Keratinocyte (primary cell): ENCODE data around the gene ESRRB. TPM values are rescaled to one million over a fixed set of nuclear protein-coding genes. Genes with fewer than 3 reads are reported as not detected.

Experiments used
- DNase-seq: peaks from one replicate; pipeline ENCODE4 v3.0.0-alpha.2; 2011; ENCODE audit warnings: low read depth, missing footprints, low spot score
- FAIRE-seq: peaks from 2 replicates; lab custom pipeline; 2011; peaks lifted over from hg19 to GRCh38; lab: Jason Lieb, UNC
- H2AFZ ChIP-seq: 2 replicates; pipeline ENCODE4 v1.6.0; 2012; ENCODE audit warnings: low read length, control low read depth, inconsistent platforms; ENCODE audit not compliant: control insufficient read depth
- H3K27ac ChIP-seq: 2 replicates; pipeline ENCODE4 v1.5.1; 2011; ENCODE audit warnings: low read length; ENCODE audit not compliant: control insufficient read depth, insufficient read depth
- H3K27me3 ChIP-seq: 3 replicates; pipeline ENCODE4 v1.6.0; 2011; ENCODE audit warnings: low read length; ENCODE audit not compliant: control insufficient read depth, insufficient read depth; ENCODE audit errors: extremely low read depth
- H3K36me3 ChIP-seq, 2 experiments: 2 replicates in 1 of 2; 3 replicates in 1 of 2; pipeline ENCODE4 v1.5.1; 2011; ENCODE audit warnings: low read length in 2 of 2, mild to moderate bottlenecking in 1 of 2; ENCODE audit not compliant: control insufficient read depth in 2 of 2, insufficient read depth in 2 of 2; ENCODE audit errors: extremely low read depth in 1 of 2
- H3K4me1 ChIP-seq: 3 replicates; pipeline ENCODE4 v1.5.1; 2011; ENCODE audit warnings: low read length; ENCODE audit not compliant: control insufficient read depth, insufficient read depth; ENCODE audit errors: extremely low read depth
- H3K4me2 ChIP-seq: 3 replicates; pipeline ENCODE4 v1.6.0; 2011; ENCODE audit warnings: low read depth, low read length; ENCODE audit not compliant: control insufficient read depth, insufficient read depth; ENCODE audit errors: extremely low read depth
- H3K4me3 ChIP-seq, 3 experiments: fragments of 200-600 bp in 1 of 3; sonication (generic) in 1 of 3; 2 replicates in 2 of 3; 3 replicates in 1 of 3; pipeline ENCODE4 v1.5.1; 2011 to 2016; ENCODE audit warnings: low read length in 3 of 3, mild to moderate bottlenecking in 3 of 3, control low read depth in 2 of 3, inconsistent platforms in 1 of 3, low read depth in 1 of 3, mixed read lengths in 1 of 3, mixed run types in 1 of 3, moderate library complexity in 1 of 3; ENCODE audit not compliant: control insufficient read depth in 2 of 3, insufficient read depth in 2 of 3; ENCODE audit errors: extremely low read depth in 1 of 3
- H3K79me2 ChIP-seq: 2 replicates; pipeline ENCODE4 v1.6.0; 2012; ENCODE audit warnings: low read length; ENCODE audit not compliant: control insufficient read depth, insufficient read depth
- H3K9ac ChIP-seq: 3 replicates; pipeline ENCODE4 v1.6.0; 2011; ENCODE audit warnings: low read length; ENCODE audit not compliant: control insufficient read depth, insufficient read depth; ENCODE audit errors: extremely low read depth
- H3K9me1 ChIP-seq: 3 replicates; pipeline ENCODE4 v1.6.0; 2011; ENCODE audit warnings: low read length; ENCODE audit not compliant: control insufficient read depth, insufficient read depth; ENCODE audit errors: extremely low read depth
- H3K9me3 ChIP-seq: 2 replicates; pipeline ENCODE4 v1.5.1; 2012; ENCODE audit warnings: low read depth, low read length; ENCODE audit not compliant: control insufficient read depth
- H4K20me1 ChIP-seq: 3 replicates; pipeline ENCODE4 v1.6.0; 2011; ENCODE audit warnings: low read length; ENCODE audit not compliant: control insufficient read depth, insufficient read depth; ENCODE audit errors: extremely low read depth
- EZH2 ChIP-seq: IDR thresholded peaks from one replicate; pipeline ENCODE4 v1.6.1; 2012; ENCODE audit warnings: inconsistent platforms, mild to moderate bottlenecking, low read length, moderate library complexity
- dilution Hi-C: fragments of 300-500 bp; cut with MboI; formaldehyde crosslinking; loops from one replicate; pipeline ENCODE4 v1.7.0; 2020; ENCODE audit warnings: low sequenced_read_pairs; ENCODE audit not compliant: extremely low pct_ligation_motif_present
- polyA plus RNA-seq, 5 experiments: library from polyadenylated mRNA; depleted of rRNA in 3 of 5; stranded (reverse) in 3 of 5; stranded (forward) in 1 of 5; unstranded in 1 of 5; fragments of >200 nt; gene quantifications; 1 replicate in 1 of 5; 2 replicates in 3 of 5; 3 replicates in 1 of 5; pipeline versions ENCODE4 v1.2.1 to v1.2.3, GENCODE V29; 2011 to 2012; ENCODE audit warnings: missing spikeins in 2 of 5, low read depth in 1 of 5, low replicate concordance in 1 of 5
- TF ChIP-seq, protein P1 (sequence below), 3 experiments: IDR thresholded peaks in 1 of 3; conservative IDR thresholded peaks in 1 of 3; optimal IDR thresholded peaks in 1 of 3; 2 replicates in 2 of 3; 3 replicates in 1 of 3; pipeline versions ENCODE3 to v1.5.1; 2011; ENCODE audit warnings: low read length in 3 of 3, mild to moderate bottlenecking in 3 of 3, moderate library complexity in 2 of 3, control low read depth in 1 of 3, inconsistent platforms in 1 of 3; ENCODE audit not compliant: insufficient read depth in 2 of 3; ENCODE audit errors: extremely low read depth in 1 of 3

Gene ESRRB
- polyA plus RNA-seq, 1 donor (not counting 4 experiments of a cell fraction or from before 2014, with no cell fraction given) = 0.01 TPM

DNA sequence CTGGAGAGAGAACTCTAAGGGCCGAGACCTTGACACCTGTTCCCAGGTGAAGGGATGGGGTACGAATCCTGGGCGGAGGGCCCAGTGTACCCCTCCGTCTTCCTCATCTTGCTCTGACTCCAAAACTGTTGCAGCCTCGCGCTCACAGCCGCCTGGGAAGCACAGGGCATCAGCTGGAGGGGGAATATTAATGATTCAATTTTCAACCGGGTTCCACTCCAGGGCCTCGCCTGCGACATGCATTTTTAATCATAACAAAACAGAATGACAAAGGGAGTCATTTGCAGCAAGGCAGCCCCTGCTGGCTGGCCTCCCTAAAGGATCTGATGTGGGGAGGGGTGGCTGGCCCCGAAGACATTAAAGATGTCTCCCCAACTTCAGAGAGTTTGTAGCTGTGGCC, 41.6 kb upstream of the ESRRB start:
- H3K27ac ChIP-seq = no peak overlapping the region
- H3K36me3 ChIP-seq = no peaks in the 10 kb centered on the region
- no peak for DNase-seq
- dilution Hi-C loops = no loop called here
- H3K9me1 ChIP-seq = no peaks in the 10 kb centered on the region
- TF ChIP-seq, protein P1, sequence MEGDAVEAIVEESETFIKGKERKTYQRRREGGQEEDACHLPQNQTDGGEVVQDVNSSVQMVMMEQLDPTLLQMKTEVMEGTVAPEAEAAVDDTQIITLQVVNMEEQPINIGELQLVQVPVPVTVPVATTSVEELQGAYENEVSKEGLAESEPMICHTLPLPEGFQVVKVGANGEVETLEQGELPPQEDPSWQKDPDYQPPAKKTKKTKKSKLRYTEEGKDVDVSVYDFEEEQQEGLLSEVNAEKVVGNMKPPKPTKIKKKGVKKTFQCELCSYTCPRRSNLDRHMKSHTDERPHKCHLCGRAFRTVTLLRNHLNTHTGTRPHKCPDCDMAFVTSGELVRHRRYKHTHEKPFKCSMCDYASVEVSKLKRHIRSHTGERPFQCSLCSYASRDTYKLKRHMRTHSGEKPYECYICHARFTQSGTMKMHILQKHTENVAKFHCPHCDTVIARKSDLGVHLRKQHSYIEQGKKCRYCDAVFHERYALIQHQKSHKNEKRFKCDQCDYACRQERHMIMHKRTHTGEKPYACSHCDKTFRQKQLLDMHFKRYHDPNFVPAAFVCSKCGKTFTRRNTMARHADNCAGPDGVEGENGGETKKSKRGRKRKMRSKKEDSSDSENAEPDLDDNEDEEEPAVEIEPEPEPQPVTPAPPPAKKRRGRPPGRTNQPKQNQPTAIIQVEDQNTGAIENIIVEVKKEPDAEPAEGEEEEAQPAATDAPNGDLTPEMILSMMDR (optimal IDR thresholded peaks at IDR 0.05 in 1 of 3, IDR thresholded peaks at IDR 0.05 in 1 of 3, conservative IDR thresholded peaks at IDR 0.05 in 1 of 3; ENCODE audit: extremely low read depth in 1 of 3, insufficient read depth in 2 of 3, low read length in 3 of 3) = no peak
- TF ChIP-seq EZH2 = no peak
- no peak overlapping the region for H3K4me2 ChIP-seq
- H2AFZ ChIP-seq = no peak overlapping the region
- no peaks in the 10 kb centered on the region for H3K4me1 ChIP-seq
- H3K9me3 ChIP-seq = no peaks in the 10 kb centered on the region
- H3K79me2 ChIP-seq = no peaks in the 10 kb centered on the region
- no peaks in the 10 kb centered on the region for H4K20me1 ChIP-seq
- H3K4me3 ChIP-seq = no peak overlapping the region
- no peak for FAIRE-seq
- H3K27me3 ChIP-seq = peaks cover 22% of the 10 kb centered on the region
- H3K9ac ChIP-seq = no peak overlapping the region

DNA sequence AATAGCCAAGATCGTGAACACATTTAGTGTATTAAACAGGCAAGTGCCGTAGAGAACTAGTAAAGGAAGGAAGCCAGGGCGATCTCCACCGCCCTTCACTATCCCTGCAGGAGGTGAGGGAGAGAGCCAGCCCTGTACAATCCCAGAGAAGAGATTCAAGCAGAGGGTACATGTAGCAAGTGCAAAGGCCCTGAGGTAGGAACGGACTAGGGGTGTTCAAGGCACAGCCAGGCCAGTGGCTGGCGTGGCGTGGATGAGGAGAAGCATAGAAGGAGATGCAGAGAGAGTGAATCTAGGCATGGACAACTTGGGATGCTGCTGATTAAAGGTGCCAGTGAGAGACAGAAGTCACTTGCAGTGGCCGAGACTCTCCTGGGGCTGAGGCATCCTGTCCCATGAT, 39.1 kb upstream of the ESRRB start:
- Histone ChIP-seq H3K27me3 (peaks cover 7% of the 10 kb centered on the region), H3K9ac (no peak overlapping the region), H3K9me3 (no peaks in the 10 kb centered on the region), H3K79me2 (no peaks in the 10 kb centered on the region), H3K9me1 (no peaks in the 10 kb centered on the region), H3K4me3 (no peak overlapping the region), H3K4me1 (no peaks in the 10 kb centered on the region), H4K20me1 (no peaks in the 10 kb centered on the region), H3K27ac (no peak overlapping the region), H3K36me3 (no peaks in the 10 kb centered on the region), H3K4me2 (no peak overlapping the region), H2AFZ (no peak overlapping the region)
- FAIRE-seq (no peak), DNase-seq (no peak)
- dilution Hi-C loops = no loop called here
- TF ChIP-seq, protein P1 (optimal IDR thresholded peaks at IDR 0.05 in 1 of 3, IDR thresholded peaks at IDR 0.05 in 1 of 3, conservative IDR thresholded peaks at IDR 0.05 in 1 of 3; ENCODE audit: extremely low read depth in 1 of 3, insufficient read depth in 2 of 3, low read length in 3 of 3) = no peak
- TF ChIP-seq EZH2 = no peak
